ENCODE results near the gene ELAVL1.

Gene ELAVL1

DNA sequence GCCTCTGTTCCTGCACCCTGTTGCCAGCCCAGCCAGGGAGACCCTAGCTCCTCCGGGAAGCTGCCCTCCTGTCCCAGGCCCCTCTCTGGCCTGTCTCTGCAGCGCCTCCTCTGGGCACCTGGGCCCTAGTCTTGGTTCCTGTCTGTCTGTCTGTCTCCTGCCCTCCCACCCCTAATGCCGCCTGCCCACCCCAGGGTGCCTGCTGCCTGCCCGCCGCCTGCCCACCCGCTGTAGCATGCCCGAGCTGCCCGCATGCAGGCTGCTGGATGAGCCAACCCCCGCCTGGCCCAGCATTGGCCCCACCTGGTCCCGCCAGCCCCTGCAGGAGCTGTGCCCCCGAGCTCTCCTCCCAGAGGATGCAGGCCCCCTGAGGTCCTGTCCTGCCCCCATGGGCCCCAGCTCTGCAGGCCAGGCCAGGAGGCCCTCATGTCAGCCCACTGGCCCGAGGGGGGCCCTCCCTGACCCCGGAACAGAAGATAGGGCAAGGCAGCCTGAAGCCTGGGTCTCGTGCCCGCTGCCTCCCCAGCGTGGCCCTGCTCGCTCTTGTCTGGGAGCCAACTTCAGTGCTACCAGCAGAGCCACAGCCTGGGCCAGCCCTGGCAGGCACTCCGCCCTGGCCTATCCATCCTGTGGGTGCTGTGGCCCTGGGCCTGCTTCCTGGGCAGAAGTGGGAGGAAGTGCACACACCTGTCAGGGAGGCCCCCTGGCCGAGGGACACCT is 96.5 kb downstream of the ELAVL1 start:
- H3K36me3 ChIP-seq (ENCODE audit: control insufficient read depth in 4 of 4, insufficient read depth in 4 of 4, low read length in 3 of 4), result peaks cover 8 to 52% (median 33%) of the 10 kb centered on the region in 4 experiments
- no peak overlapping the region for H3K4me3 ChIP-seq (ENCODE audit: control insufficient read depth in 1 of 7, extremely low read depth in 1 of 7, insufficient read depth in 4 of 7, low read depth in 2 of 7, low read length in 6 of 7)
- 98% methylated on average over 14 of the region's 19 CpGs for WGBS (ENCODE audit: insufficient coverage)
- no peaks in the 10 kb centered on the region for H3K27me3 ChIP-seq (replicated peaks in 2 of 5; ENCODE audit: control insufficient read depth in 4 of 5, insufficient read depth in 5 of 5, low read length in 4 of 5)
- ChIA-PET POLR2A (no interaction called here), CTCF (interaction anchor here (4.3 kb wide), 1 partner anchor 10 kb away, joined by 16 read pairs; the partner anchor contains the start of gene SNAPC2)
- no peak for DNase-seq
- peaks cover 0 to 14% (median 11%) of the 10 kb centered on the region in 4 experiments for H3K4me1 ChIP-seq (ENCODE audit: control extremely low read depth in 1 of 4, control insufficient read depth in 4 of 4, insufficient read depth in 4 of 4, low read length in 3 of 4)
- no peaks in the 10 kb centered on the region for H3K9me3 ChIP-seq (ENCODE audit: control extremely low read depth in 1 of 5, control insufficient read depth in 4 of 5, insufficient read depth in 2 of 5, low read depth in 1 of 5, low read length in 4 of 5)
- no peak overlapping the region for H3K27ac ChIP-seq (ENCODE audit: insufficient read depth in 1 of 2, low read depth in 1 of 2, low read length in 2 of 2, poor library complexity in 1 of 2, severe bottlenecking in 2 of 2)

All from common myeloid progenitor, CD34-positive (primary cell).